ENCODE data around the gene PSMB5. TPM values are rescaled to one million over a fixed set of nuclear protein-coding genes. Genes with fewer than 3 reads are reported as not detected.
A peak's percentile ranks its signal among the peaks of the same experiment; 100 is the strongest.

PSMB5 gene
- total and polyA plus RNA-seq, 2 of the 13 experiments (the other 11 are each of a cell fraction or from before 2014, with no cell fraction given), result 705 to 871 TPM

DNA sequence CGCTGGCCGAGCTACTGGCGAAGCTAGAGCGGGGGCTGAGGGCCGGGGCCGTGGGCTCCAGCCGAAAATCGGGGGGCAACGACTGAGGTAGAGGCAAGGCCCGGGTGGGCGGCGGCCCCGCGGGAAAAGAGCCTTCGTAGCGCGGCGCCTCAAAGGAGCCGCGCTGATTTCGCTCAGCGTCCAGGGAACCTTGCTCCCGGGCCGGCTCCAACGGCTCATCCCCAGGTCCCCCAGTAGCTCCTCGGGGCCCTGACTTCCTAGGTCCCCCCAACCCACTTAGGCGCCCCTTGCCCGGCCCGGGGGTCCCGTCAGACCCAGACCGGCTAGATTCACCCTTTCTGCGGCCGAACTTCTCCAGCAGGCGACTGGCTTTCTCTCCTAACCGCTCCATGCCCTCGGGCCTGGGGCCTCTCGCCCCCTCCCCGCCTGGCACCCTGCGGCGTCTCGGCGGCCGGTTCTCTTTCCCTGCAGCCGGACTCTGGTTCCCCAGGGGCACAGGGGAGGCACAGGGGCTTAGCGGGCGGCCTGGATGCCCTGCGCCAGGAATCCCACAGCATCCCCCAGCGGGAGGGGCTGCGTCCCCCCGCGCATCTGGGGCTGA lies 52.7 kb downstream of the PSMB5 start (continued):
- TF ChIP-seq, protein P1, sequence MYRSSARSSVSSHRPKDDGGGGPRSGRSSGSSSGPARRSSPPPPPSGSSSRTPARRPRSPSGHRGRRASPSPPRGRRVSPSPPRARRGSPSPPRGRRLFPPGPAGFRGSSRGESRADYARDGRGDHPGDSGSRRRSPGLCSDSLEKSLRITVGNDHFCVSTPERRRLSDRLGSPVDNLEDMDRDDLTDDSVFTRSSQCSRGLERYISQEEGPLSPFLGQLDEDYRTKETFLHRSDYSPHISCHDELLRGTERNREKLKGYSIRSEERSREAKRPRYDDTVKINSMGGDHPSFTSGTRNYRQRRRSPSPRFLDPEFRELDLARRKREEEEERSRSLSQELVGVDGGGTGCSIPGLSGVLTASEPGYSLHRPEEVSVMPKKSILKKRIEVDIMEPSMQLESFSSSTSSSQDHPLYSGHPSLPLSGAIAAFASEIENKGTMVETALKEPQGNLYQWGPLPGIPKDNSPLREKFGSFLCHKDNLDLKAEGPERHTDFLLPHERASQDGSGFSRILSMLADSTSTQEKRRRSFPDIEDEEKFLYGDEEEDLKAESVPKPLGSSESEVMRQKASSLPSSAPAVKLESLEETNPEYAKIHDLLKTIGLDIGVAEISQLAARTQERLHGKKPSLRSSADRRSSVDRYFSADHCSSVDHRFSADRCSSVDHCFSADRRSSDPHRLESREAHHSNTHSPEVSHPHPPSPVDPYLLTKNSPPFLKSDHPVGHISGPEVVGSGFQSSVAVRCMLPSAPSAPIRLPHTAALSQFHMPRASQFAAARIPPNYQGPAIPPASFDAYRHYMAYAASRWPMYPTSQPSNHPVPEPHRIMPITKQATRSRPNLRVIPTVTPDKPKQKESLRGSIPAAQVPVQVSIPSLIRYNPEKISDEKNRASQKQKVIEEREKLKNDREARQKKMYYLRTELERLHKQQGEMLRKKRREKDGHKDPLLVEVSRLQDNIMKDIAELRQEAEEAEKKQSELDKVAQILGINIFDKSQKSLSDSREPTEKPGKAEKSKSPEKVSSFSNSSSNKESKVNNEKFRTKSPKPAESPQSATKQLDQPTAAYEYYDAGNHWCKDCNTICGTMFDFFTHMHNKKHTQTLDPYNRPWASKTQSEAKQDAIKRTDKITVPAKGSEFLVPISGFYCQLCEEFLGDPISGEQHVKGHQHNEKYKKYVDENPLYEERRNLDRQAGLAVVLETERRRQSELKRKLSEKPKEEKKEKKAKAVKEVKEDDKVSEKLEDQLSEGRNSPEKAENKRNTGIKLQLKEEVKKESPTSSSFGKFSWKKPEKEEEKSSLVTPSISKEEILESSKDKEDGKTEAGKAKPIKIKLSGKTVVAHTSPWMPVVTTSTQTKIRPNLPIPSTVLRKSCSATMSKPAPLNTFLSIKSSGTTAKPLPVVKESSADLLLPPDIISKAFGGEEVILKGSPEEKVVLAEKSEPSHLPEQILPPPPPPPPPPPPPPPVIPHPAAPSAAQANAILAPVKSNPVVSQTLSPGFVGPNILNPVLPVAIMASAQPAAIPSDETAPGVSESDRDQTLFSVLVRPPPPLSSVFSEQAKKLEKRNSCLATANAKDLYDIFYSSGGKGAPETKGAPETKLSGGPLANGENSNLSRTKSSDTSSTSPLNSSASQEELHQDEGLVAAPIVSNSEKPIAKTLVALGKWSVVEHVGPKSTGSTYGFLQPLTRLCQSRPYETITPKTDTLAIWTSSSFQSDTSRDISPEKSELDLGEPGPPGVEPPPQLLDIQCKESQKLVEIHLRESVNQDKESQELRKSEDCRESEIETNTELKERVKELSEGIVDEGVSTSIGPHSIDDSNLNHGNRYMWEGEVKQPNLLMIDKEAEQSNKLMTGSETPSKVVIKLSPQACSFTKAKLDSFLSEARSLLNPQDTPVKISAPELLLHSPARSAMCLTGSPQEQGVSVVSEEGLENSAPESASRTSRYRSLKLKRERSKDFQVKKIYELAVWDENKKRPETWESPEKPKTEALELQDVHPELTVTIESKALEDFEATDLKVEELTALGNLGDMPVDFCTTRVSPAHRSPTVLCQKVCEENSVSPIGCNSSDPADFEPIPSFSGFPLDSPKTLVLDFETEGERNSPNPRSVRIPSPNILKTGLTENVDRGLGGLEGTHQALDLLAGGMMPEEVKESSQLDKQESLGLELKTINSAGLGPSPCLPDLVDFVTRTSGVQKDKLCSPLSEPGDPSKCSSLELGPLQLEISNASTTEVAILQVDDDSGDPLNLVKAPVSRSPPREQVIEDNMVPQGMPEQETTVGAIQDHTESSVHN (CRISPR knock-in tag; IDR thresholded peaks at IDR 0.05), result no peak
- TF ChIP-seq GATAD2A (CRISPR knock-in tag; IDR thresholded peaks at IDR 0.05) (no peak), ZZZ3 (CRISPR knock-in tag; IDR thresholded peaks at IDR 0.05; ENCODE audit: borderline replicate concordance) (0 out of 2 replicates have a peak, but pooled peaks have one; percentile 3), SOX13 (IDR thresholded peaks at IDR 0.05) (no peak), SOX13 (CRISPR knock-in tag; conservative IDR thresholded peaks at IDR 0.05 in 1 of 2, IDR thresholded peaks at IDR 0.05 in 1 of 2) (peak in 1 of 2 experiments; percentile 79; a peak in 1 of 4 replicates), MLLT10 (CRISPR knock-in tag; IDR thresholded peaks at IDR 0.05) (no peak), KLF9 (CRISPR knock-in tag; IDR thresholded peaks at IDR 0.05; ENCODE audit: low read depth) (peak; percentile 25; the same call in 1 of the 2 replicates), ZFX (CRISPR knock-in tag; IDR thresholded peaks at IDR 0.05; ENCODE audit: low read depth) (peak; percentile 56), TEAD2 (CRISPR knock-in tag; IDR thresholded peaks at IDR 0.05) (no peak), RAD21 (CRISPR knock-in tag; IDR thresholded peaks at IDR 0.05) (peak; percentile 22), ZFP36L1 (CRISPR knock-in tag; IDR thresholded peaks at IDR 0.05) (no peak), CREM (IDR thresholded peaks at IDR 0.05) (no peak), CREM (CRISPR knock-in tag; IDR thresholded peaks at IDR 0.05) (peak; percentile 16; the same call in 1 of the 2 replicates), CBFB (CRISPR knock-in tag; IDR thresholded peaks at IDR 0.05) (no peak; the same call in 1 of the 2 replicates), ZNF207 (IDR thresholded peaks at IDR 0.05; ENCODE audit: borderline replicate concordance) (no peak), ZNF598 (CRISPR knock-in tag; IDR thresholded peaks at IDR 0.05; ENCODE audit: borderline replicate concordance) (0 out of 2 replicates have a peak, but pooled peaks have one; percentile 2), SP140L (CRISPR knock-in tag; IDR thresholded peaks at IDR 0.05; ENCODE audit: borderline replicate concordance) (0 out of 2 replicates have a peak, but pooled peaks have one; percentile 24), ELF1 (CRISPR knock-in tag; IDR thresholded peaks at IDR 0.05) (no peak), RFX3 (CRISPR knock-in tag; IDR thresholded peaks at IDR 0.05) (peak; percentile 30)
- TF ChIP-seq, protein P2, sequence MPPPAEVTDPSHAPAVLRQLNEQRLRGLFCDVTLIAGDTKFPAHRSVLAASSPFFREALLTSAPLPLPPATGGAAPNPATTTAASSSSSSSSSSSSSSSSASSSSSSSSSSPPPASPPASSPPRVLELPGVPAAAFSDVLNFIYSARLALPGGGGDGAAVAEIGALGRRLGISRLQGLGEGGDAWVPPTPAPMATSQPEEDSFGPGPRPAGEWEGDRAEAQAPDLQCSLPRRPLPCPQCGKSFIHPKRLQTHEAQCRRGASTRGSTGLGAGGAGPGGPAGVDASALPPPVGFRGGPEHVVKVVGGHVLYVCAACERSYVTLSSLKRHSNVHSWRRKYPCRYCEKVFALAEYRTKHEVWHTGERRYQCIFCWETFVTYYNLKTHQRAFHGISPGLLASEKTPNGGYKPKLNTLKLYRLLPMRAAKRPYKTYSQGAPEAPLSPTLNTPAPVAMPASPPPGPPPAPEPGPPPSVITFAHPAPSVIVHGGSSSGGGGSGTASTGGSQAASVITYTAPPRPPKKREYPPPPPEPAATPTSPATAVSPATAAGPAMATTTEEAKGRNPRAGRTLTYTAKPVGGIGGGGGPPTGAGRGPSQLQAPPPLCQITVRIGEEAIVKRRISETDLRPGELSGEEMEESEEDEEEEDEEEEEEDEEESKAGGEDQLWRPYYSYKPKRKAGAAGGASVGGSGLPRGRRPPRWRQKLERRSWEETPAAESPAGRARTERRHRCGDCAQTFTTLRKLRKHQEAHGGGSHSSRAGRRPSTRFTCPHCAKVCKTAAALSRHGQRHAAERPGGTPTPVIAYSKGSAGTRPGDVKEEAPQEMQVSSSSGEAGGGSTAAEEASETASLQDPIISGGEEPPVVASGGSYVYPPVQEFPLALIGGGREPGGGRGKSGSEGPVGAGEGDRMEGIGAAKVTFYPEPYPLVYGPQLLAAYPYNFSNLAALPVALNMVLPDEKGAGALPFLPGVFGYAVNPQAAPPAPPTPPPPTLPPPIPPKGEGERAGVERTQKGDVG (CRISPR knock-in tag; IDR thresholded peaks at IDR 0.05; ENCODE audit: borderline replicate concordance), result 0 out of 2 replicates have a peak, but pooled peaks have one; percentile 9
